SKM-1 (cell line): ENCODE results near the gene SUPT20HL2.
"Not testable (repeated sequence)": the region's sequence is repeated elsewhere in the genome, so short reads cannot be mapped to it uniquely, and the experiment has no call there.

Experiments
- DNase-seq: peaks from one replicate; lab custom pipeline; 2025; ENCODE audit not compliant: unreplicated experiment; lab: John Stamatoyannopoulos, UW

The SUPT20HL2 gene

GRCh38 chrX:24310916-24311315, 3.0 kb downstream of the SUPT20HL2 start:
- DNase-seq, result not testable (repeated sequence)

- not testable (repeated sequence) for DNase-seq
Observed at GRCh38 chrX:24309580-24310374, 4.1 kb downstream of the SUPT20HL2 start.

- DNase-seq, result not testable (repeated sequence)
Observed at GRCh38 chrX:24308803-24309202, 5.1 kb downstream of the SUPT20HL2 start.

GRCh38 chrX:24306440-24306839, 7.4 kb downstream of the SUPT20HL2 start:
- DNase-seq, result no peak

GRCh38 chrX:24305905-24306304, 8.0 kb downstream of the SUPT20HL2 start:
- DNase-seq, result no peak

GRCh38 chrX:24301806-24302205, 12.1 kb downstream of the SUPT20HL2 start:
- no peak for DNase-seq

- DNase-seq, result no peak
Observed at GRCh38 chrX:24301060-24301459, 12.8 kb downstream of the SUPT20HL2 start.

GRCh38 chrX:24298191-24298590, 15.7 kb downstream of the SUPT20HL2 start:
- DNase-seq, result no peak

- no peak for DNase-seq
Observed at GRCh38 chrX:24294619-24295018, 19.2 kb downstream of the SUPT20HL2 start.

- DNase-seq, result no peak
Observed at GRCh38 chrX:24293412-24293811, 20.5 kb downstream of the SUPT20HL2 start.

- DNase-seq, result no peak
Observed at GRCh38 chrX:24292353-24292752, 21.5 kb downstream of the SUPT20HL2 start.

GRCh38 chrX:24285082-24285481, 28.8 kb downstream of the SUPT20HL2 start:
- DNase-seq, result no peak

- DNase-seq, result no peak
Observed at GRCh38 chrX:24283127-24283794, 30.6 kb downstream of the SUPT20HL2 start.

- no peak for DNase-seq
Observed at GRCh38 chrX:24282381-24283126, 31.3 kb downstream of the SUPT20HL2 start.

GRCh38 chrX:24277405-24277804, 36.5 kb downstream of the SUPT20HL2 start:
- no peak for DNase-seq

GRCh38 chrX:24276015-24276414, 37.9 kb downstream of the SUPT20HL2 start:
- no peak for DNase-seq

- no peak for DNase-seq
Observed at GRCh38 chrX:24271262-24271661, 42.6 kb downstream of the SUPT20HL2 start.

- no peak for DNase-seq
Observed at GRCh38 chrX:24268786-24269185, 45.1 kb downstream of the SUPT20HL2 start.

GRCh38 chrX:24266996-24267395, 46.9 kb downstream of the SUPT20HL2 start:
- DNase-seq, result no peak

- no peak for DNase-seq
Observed at GRCh38 chrX:24264383-24264782, 49.5 kb downstream of the SUPT20HL2 start.

- DNase-seq, result no peak
Observed at GRCh38 chrX:24262309-24262708, 51.6 kb downstream of the SUPT20HL2 start.
